Gastroesophageal sphincter (tissue), 3 donors: ENCODE data around the gene DNAJC5G.

ENCODE experiments used
- POLR2A ChIP-seq, 2 donors: fragments of 450-650 bp; IDR thresholded peaks; one replicate each; pipeline ENCODE4 v1.6.1; 2017; ENCODE audit warnings: antibody characterized with exemption in 2 of 2, mild to moderate bottlenecking in 2 of 2, moderate library complexity in 1 of 2
- TF ChIP-seq, protein P1 (sequence below), 4 experiments: fragments of 200-600 bp in 2 of 4; fragments of 450-650 bp in 2 of 4; sonication (generic) in 1 of 4; IDR thresholded peaks; one replicate each; pipeline ENCODE4 v1.5.1; 2017 to 2019; ENCODE audit warnings: antibody characterized with exemption in 4 of 4, mild to moderate bottlenecking in 2 of 4, moderate library complexity in 2 of 4

DNA sequence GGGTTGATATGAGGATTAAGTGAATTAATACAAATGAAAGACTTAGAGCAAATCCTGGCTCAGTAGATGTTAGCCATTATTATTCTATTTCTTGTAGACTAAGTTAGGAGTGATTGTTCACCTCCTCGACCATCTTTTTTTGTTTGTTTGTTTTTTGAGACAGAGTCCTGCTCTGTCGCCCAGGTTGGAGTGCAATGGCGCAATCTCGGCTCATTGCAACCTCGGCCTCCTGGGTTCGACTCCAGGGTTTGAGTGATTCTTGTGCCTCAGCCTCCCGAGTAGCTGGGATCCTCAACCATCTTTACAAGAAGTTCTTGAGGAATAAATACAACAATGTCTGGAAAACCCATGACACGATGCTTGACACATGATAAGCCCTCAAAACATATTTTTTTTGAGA is 19.7 kb downstream of the DNAJC5G start:
- TF ChIP-seq, protein P1, sequence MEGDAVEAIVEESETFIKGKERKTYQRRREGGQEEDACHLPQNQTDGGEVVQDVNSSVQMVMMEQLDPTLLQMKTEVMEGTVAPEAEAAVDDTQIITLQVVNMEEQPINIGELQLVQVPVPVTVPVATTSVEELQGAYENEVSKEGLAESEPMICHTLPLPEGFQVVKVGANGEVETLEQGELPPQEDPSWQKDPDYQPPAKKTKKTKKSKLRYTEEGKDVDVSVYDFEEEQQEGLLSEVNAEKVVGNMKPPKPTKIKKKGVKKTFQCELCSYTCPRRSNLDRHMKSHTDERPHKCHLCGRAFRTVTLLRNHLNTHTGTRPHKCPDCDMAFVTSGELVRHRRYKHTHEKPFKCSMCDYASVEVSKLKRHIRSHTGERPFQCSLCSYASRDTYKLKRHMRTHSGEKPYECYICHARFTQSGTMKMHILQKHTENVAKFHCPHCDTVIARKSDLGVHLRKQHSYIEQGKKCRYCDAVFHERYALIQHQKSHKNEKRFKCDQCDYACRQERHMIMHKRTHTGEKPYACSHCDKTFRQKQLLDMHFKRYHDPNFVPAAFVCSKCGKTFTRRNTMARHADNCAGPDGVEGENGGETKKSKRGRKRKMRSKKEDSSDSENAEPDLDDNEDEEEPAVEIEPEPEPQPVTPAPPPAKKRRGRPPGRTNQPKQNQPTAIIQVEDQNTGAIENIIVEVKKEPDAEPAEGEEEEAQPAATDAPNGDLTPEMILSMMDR (IDR thresholded peaks at IDR 0.05) = no peak
- TF ChIP-seq POLR2A (IDR thresholded peaks at IDR 0.05) = no peak
